ENCODE results near the gene TMC4. TPM values are rescaled to one million over a fixed set of nuclear protein-coding genes. Genes with fewer than 3 reads are reported as not detected.

TMC4 gene
- total and polyA plus RNA-seq, 9 donors, result 0.45 to 103 (median 6.3) TPM

DNA sequence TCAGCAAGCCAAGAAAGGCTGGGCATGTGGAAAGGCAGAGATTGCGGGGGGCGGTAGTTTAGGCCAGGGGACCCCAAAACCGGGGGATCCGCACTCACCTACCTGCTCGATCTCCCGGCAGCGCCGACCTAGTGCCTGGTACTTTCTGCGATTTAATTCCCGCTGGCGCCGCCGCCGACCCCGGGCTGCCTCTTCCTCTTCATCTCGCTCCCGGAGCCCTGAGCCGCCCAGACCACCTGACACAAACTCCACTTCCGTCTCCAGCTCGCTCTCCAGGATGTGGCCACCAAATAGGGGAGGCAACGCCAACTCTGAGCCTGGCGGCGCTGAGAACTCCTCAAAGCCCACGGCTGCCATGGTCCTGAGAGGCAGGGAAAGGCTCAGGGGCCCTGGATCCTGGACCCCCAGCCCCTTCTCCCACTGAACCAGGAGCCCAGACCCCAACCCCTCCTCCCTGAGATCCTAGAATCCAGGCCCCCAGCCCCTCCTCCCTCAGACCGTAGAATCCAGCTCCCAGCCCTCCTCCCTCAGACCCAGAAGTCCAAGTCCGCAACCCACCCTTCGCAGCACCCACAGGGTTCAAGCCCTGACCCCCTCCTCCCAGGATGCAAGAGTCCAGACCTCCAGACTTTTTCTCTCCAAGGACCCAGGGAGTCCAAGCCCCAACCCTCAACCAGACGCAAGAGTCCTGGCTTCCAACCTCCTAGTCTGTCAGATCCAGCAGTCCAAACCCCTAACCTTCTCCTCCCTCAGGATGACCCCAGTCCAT lies 58.4 kb downstream of the TMC4 start:
- 14 to 30% (median 25%) methylated on average over 28 of the region's 28 CpGs for WGBS, 3 donors
- H3K9me3 ChIP-seq, result no peaks in the 10 kb centered on the region
- H3K4me1 ChIP-seq (ENCODE audit: insufficient read depth), result peaks cover 10% of the 10 kb centered on the region
- H3K27ac ChIP-seq, result no peak overlapping the region
- peak overlapping the region; percentile 72 for H3K4me3 ChIP-seq
- no peaks in the 10 kb centered on the region for H3K27me3 ChIP-seq
- intact Hi-C loops (cut with DNase I), result loop anchor here in 1 of 4 donors (10.0 kb wide), 1 partner anchor 240 kb away; no protein-coding TSS in a partner anchor
- H3K36me3 ChIP-seq, result no peaks in the 10 kb centered on the region
- TF ChIP-seq POLR2A (IDR thresholded peaks at IDR 0.05), result no peak
- TF ChIP-seq EP300 (IDR thresholded peaks at IDR 0.05), result no peak
- TF ChIP-seq, protein P1, sequence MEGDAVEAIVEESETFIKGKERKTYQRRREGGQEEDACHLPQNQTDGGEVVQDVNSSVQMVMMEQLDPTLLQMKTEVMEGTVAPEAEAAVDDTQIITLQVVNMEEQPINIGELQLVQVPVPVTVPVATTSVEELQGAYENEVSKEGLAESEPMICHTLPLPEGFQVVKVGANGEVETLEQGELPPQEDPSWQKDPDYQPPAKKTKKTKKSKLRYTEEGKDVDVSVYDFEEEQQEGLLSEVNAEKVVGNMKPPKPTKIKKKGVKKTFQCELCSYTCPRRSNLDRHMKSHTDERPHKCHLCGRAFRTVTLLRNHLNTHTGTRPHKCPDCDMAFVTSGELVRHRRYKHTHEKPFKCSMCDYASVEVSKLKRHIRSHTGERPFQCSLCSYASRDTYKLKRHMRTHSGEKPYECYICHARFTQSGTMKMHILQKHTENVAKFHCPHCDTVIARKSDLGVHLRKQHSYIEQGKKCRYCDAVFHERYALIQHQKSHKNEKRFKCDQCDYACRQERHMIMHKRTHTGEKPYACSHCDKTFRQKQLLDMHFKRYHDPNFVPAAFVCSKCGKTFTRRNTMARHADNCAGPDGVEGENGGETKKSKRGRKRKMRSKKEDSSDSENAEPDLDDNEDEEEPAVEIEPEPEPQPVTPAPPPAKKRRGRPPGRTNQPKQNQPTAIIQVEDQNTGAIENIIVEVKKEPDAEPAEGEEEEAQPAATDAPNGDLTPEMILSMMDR (IDR thresholded peaks at IDR 0.05), result no peak
- peak in 2 of 5 donors; percentile 47 to 56 for DNase-seq

Other genes starting within 250 kb of the TMC4 start
- under 1 TPM in 4 of 7 donors, not detected in 3; 0.03 to 0.12 (median 0.08) TPM for gene CACNG8, start 210.2 kb downstream of the TMC4 start, total RNA-seq
- under 1 TPM; 0.06 to 0.13 TPM for gene CACNG8, start 210.2 kb downstream of the TMC4 start, polyA plus RNA-seq
- 1 to 10 TPM in 1 of 7 donors, under 1 TPM in 1, not detected in 5; 0.15 to 3.2 TPM for gene CACNG6, start 181.5 kb downstream of the TMC4 start, total RNA-seq
- not detected for gene CACNG6, start 181.5 kb downstream of the TMC4 start, polyA plus RNA-seq
- not detected for gene VSTM1, start 109.3 kb downstream of the TMC4 start, total RNA-seq
- gene VSTM1, start 109.3 kb downstream of the TMC4 start, polyA plus RNA-seq, result not detected
- not detected for gene TARM1, start 91.8 kb downstream of the TMC4 start, total RNA-seq
- not detected for gene TARM1, start 91.8 kb downstream of the TMC4 start, polyA plus RNA-seq
- 1 to 10 TPM; 1.4 to 3.8 (median 2.1) TPM for gene OSCAR, start 72.4 kb downstream of the TMC4 start, total RNA-seq
- 1 to 10 TPM; 1.1 to 1.4 TPM for gene OSCAR, start 72.4 kb downstream of the TMC4 start, polyA plus RNA-seq
- gene NDUFA3, start 70.3 kb downstream of the TMC4 start, total RNA-seq, result 100 to 1,000 TPM in 3 of 7 donors, 10 to 100 TPM in 3, 1 to 10 TPM in 1; 6.2 to 110 (median 82.1) TPM
- 100 to 1,000 TPM in 1 of 2 donors, 10 to 100 TPM in 1; 58.3 to 110 TPM for gene NDUFA3, start 70.3 kb downstream of the TMC4 start, polyA plus RNA-seq
- 10 to 100 TPM in 6 of 7 donors, 1 to 10 TPM in 1; 7.6 to 18.3 (median 12.8) TPM for gene TFPT, start 57.5 kb downstream of the TMC4 start, total RNA-seq
- 10 to 100 TPM in 1 of 2 donors, 1 to 10 TPM in 1; 2.4 to 14.1 TPM for gene TFPT, start 57.5 kb downstream of the TMC4 start, polyA plus RNA-seq
- 10 to 100 TPM; 30.0 to 59.5 (median 48.8) TPM for gene PRPF31, start 57.4 kb downstream of the TMC4 start, total RNA-seq
- 10 to 100 TPM; 51.1 to 62.2 TPM for gene PRPF31, start 57.4 kb downstream of the TMC4 start, polyA plus RNA-seq
- gene CNOT3, start 35.4 kb downstream of the TMC4 start, total RNA-seq, result 10 to 100 TPM; 14.4 to 44.8 (median 41.6) TPM
- 10 to 100 TPM; 30.9 to 65.6 TPM for gene CNOT3, start 35.4 kb downstream of the TMC4 start, polyA plus RNA-seq
- 10 to 100 TPM in 1 of 7 donors, 1 to 10 TPM in 6; 6.4 to 11.1 (median 8.5) TPM for gene LENG1, start 13.4 kb downstream of the TMC4 start, total RNA-seq
- gene LENG1, start 13.4 kb downstream of the TMC4 start, polyA plus RNA-seq, result 10 to 100 TPM in 1 of 2 donors, 1 to 10 TPM in 1; 5.2 to 14.0 TPM
- gene MBOAT7, start 16.4 kb upstream of the TMC4 start, total RNA-seq, result 100 to 1,000 TPM in 1 of 7 donors, 10 to 100 TPM in 6; 41.8 to 105 (median 56.8) TPM
- gene MBOAT7, start 16.4 kb upstream of the TMC4 start, polyA plus RNA-seq, result 10 to 100 TPM; 41.0 to 51.3 TPM
- gene TSEN34, start 18.1 kb upstream of the TMC4 start, total RNA-seq, result 10 to 100 TPM; 47.3 to 98.8 (median 56.2) TPM
- gene TSEN34, start 18.1 kb upstream of the TMC4 start, polyA plus RNA-seq, result 10 to 100 TPM; 12.5 to 71.9 TPM
- 1,000 to 10,000 TPM; 2,142 to 5,150 (median 2,841) TPM for gene RPS9, start 27.7 kb upstream of the TMC4 start, total RNA-seq
- gene RPS9, start 27.7 kb upstream of the TMC4 start, polyA plus RNA-seq, result 1,000 to 10,000 TPM in 1 of 2 donors, 100 to 1,000 TPM in 1; 386 to 6,488 TPM
- 1 to 10 TPM in 6 of 7 donors, under 1 TPM in 1; 0.31 to 5.5 (median 2.5) TPM for gene LILRB3, start 49.8 kb upstream of the TMC4 start, total RNA-seq
- gene LILRB3, start 49.8 kb upstream of the TMC4 start, polyA plus RNA-seq, result 1 to 10 TPM; 1.7 to 4.9 TPM
- 1 to 10 TPM in 6 of 7 donors, under 1 TPM in 1; 0.69 to 2.7 (median 1.2) TPM for gene LILRA6, start 69.6 kb upstream of the TMC4 start, total RNA-seq
- 1 to 10 TPM in 1 of 2 donors, under 1 TPM in 1; 0.61 to 1.7 TPM for gene LILRA6, start 69.6 kb upstream of the TMC4 start, polyA plus RNA-seq
- 1 to 10 TPM; 2.0 to 9.1 (median 3.1) TPM for gene LILRB5, start 84.1 kb upstream of the TMC4 start, total RNA-seq
- 10 to 100 TPM in 1 of 2 donors, 1 to 10 TPM in 1; 1.8 to 10.6 TPM for gene LILRB5, start 84.1 kb upstream of the TMC4 start, polyA plus RNA-seq
- 10 to 100 TPM in 1 of 7 donors, 1 to 10 TPM in 5, under 1 TPM in 1; 0.24 to 15.1 (median 2.1) TPM for gene LILRB2, start 108.0 kb upstream of the TMC4 start, total RNA-seq
- 1 to 10 TPM; 1.3 to 2.6 TPM for gene LILRB2, start 108.0 kb upstream of the TMC4 start, polyA plus RNA-seq
- 1 to 10 TPM in 2 of 7 donors, under 1 TPM in 4, not detected in 1; 0.33 to 4.6 (median 0.62) TPM for gene LILRA5, start 140.0 kb upstream of the TMC4 start, total RNA-seq
- 1 to 10 TPM in 1 of 2 donors, under 1 TPM in 1; 0.91 to 1.0 TPM for gene LILRA5, start 140.0 kb upstream of the TMC4 start, polyA plus RNA-seq
- under 1 TPM in 2 of 7 donors, not detected in 5; 0.17 to 0.67 TPM for gene LILRA4, start 166.0 kb upstream of the TMC4 start, total RNA-seq
- gene LILRA4, start 166.0 kb upstream of the TMC4 start, polyA plus RNA-seq, result under 1 TPM in 1 of 2 donors, not detected in 1; 0.33 TPM
- gene LAIR1, start 191.8 kb upstream of the TMC4 start, total RNA-seq, result 10 to 100 TPM in 2 of 7 donors, 1 to 10 TPM in 5; 4.7 to 22.2 (median 6.9) TPM
- gene LAIR1, start 191.8 kb upstream of the TMC4 start, polyA plus RNA-seq, result 10 to 100 TPM in 1 of 2 donors, 1 to 10 TPM in 1; 4.9 to 21.2 TPM
- gene TTYH1, start 242.3 kb upstream of the TMC4 start, total RNA-seq, result 10 to 100 TPM in 1 of 7 donors, 1 to 10 TPM in 5, under 1 TPM in 1; 0.95 to 34.2 (median 7.5) TPM
- 1 to 10 TPM in 1 of 2 donors, under 1 TPM in 1; 0.25 to 1.3 TPM for gene TTYH1, start 242.3 kb upstream of the TMC4 start, polyA plus RNA-seq

Data from ovary (tissue), 9 donors.